Activated CD8-positive, alpha-beta memory T cell treated with anti-CD3 and anti-CD28 coated beads for 1 hour (primary cell): ENCODE measurements around the gene WDR6.

ENCODE experiments used
- DNase-seq, 2 donors: peaks; one replicate each; pipeline ENCODE4 v3.0.0-alpha.2; 2020; ENCODE audit warnings: low read depth in 1 of 2; ENCODE audit errors: extremely low read depth in 1 of 2

Gene WDR6

GRCh38 chr3:49015072-49015471, 7.9 kb downstream of the WDR6 start:
- DNase-seq: no peak

- DNase-seq: no peak
These were observed 8.6 kb downstream of the WDR6 start for GRCh38 chr3:49015765-49016164.

- DNase-seq: no peak
These were observed 9.4 kb downstream of the WDR6 start for GRCh38 chr3:49016414-49017228.

- DNase-seq: no peak
These were observed 10.2 kb downstream of the WDR6 start for GRCh38 chr3:49017229-49017970.

GRCh38 chr3:49017971-49018706, 10.9 kb downstream of the WDR6 start, which contains the start of gene DALRD3:
Gene DALRD3 (minus strand): TSS chr3:49018580. CDS start chr3:49018564, 16 bp downstream.
- DNase-seq: peak in 1 of 2 donors; percentile 36

GRCh38 chr3:49018707-49019006, 11.5 kb downstream of the WDR6 start:
- no peak for DNase-seq

- DNase-seq: no peak
These were observed 12.7 kb downstream of the WDR6 start for GRCh38 chr3:49019941-49020329.

- DNase-seq: no peak
These were observed 13.4 kb downstream of the WDR6 start for GRCh38 chr3:49020330-49021212.

- peak; percentile 97 to 98 for DNase-seq
These were observed 14.1 kb downstream of the WDR6 start for GRCh38 chr3:49021213-49021812.

- peak; percentile 73 to 89 for DNase-seq
These were observed 14.9 kb downstream of the WDR6 start, which contains the start of gene NDUFAF3 for GRCh38 chr3:49021813-49022687. Gene NDUFAF3 (plus strand): TSS chr3:49022121. CDS start chr3:49022145, 24 bp downstream.

GRCh38 chr3:49022688-49023171, 15.5 kb downstream of the WDR6 start:
- no peak for DNase-seq

- no peak for DNase-seq
These were observed 16.6 kb downstream of the WDR6 start for GRCh38 chr3:49023775-49024174.

GRCh38 chr3:49024449-49024848, 17.3 kb downstream of the WDR6 start:
- DNase-seq: no peak

- no peak for DNase-seq
These were observed 18.0 kb downstream of the WDR6 start for GRCh38 chr3:49025005-49025792.

- DNase-seq: no peak
These were observed 18.8 kb downstream of the WDR6 start for GRCh38 chr3:49025793-49026520.

GRCh38 chr3:49026536-49026935, 19.3 kb downstream of the WDR6 start:
- no peak for DNase-seq

- DNase-seq: no peak
These were observed 20.4 kb downstream of the WDR6 start for GRCh38 chr3:49027634-49028033.

GRCh38 chr3:49028298-49028672, 21.1 kb downstream of the WDR6 start:
- DNase-seq: no peak
